Skeletal muscle cell (primary cell): Measurements from ENCODE around the gene ACADM.
A peak's percentile ranks its signal among the peaks of the same experiment; 100 is the strongest.
"Not testable (repeated sequence)": the region's sequence is repeated elsewhere in the genome, so short reads cannot be mapped to it uniquely, and the experiment has no call there.

ENCODE experiments used
- DNase-seq: peaks from one replicate; pipeline ENCODE4 v3.0.0-alpha.2; 2010; ENCODE audit warnings: low read depth
- H3K4me3 ChIP-seq: 2 replicates; pipeline ENCODE4 v1.5.1; 2011; ENCODE audit warnings: low read depth, mild to moderate bottlenecking, control low read depth, low read length, moderate library complexity

Gene ACADM

GRCh38 chr1:75732703-75733102 lies 8.2 kb downstream of the ACADM start:
- no peak overlapping the region for H3K4me3 ChIP-seq
- DNase-seq = no peak

GRCh38 chr1:75733661-75734060 lies 9.2 kb downstream of the ACADM start:
- DNase-seq = no peak
- H3K4me3 ChIP-seq = no peak overlapping the region

GRCh38 chr1:75736016-75736415 lies 11.5 kb downstream of the ACADM start:
- no peak for DNase-seq

GRCh38 chr1:75742047-75742625 lies 17.6 kb downstream of the ACADM start:
- H3K4me3 ChIP-seq = no peak overlapping the region
- DNase-seq = no peak

More at GRCh38 chr1:75736016-75736415, 11.5 kb downstream of the ACADM start:
- H3K4me3 ChIP-seq = no peak overlapping the region

- H3K4me3 ChIP-seq = no peak overlapping the region
- no peak for DNase-seq
These were observed 20.8 kb downstream of the ACADM start for GRCh38 chr1:75745276-75745675.

- not testable (repeated sequence) for DNase-seq, H3K4me3 ChIP-seq
These were observed 32.7 kb downstream of the ACADM start for GRCh38 chr1:75757210-75757609.

GRCh38 chr1:75758543-75758942 lies 34.0 kb downstream of the ACADM start:
- not testable (repeated sequence) for DNase-seq, H3K4me3 ChIP-seq

- no peak overlapping the region for H3K4me3 ChIP-seq
- DNase-seq = no peak
These were observed 39.6 kb downstream of the ACADM start for GRCh38 chr1:75764057-75764655.

- no peak overlapping the region for H3K4me3 ChIP-seq
- DNase-seq = peak; percentile 45
These were observed 41.3 kb downstream of the ACADM start for GRCh38 chr1:75765697-75766355.

GRCh38 chr1:75768016-75768415 lies 43.5 kb downstream of the ACADM start:
- no peak overlapping the region for H3K4me3 ChIP-seq
- DNase-seq = no peak

GRCh38 chr1:75770761-75771160 lies 46.3 kb downstream of the ACADM start:
- no peak overlapping the region for H3K4me3 ChIP-seq
- DNase-seq = no peak

- no peak for DNase-seq
- H3K4me3 ChIP-seq = no peak overlapping the region
These were observed 47.5 kb downstream of the ACADM start for GRCh38 chr1:75771978-75772377.

- H3K4me3 ChIP-seq, DNase-seq: not testable (repeated sequence)
These were observed 53.3 kb downstream of the ACADM start for GRCh38 chr1:75777812-75778211.

GRCh38 chr1:75778694-75779093 lies 54.2 kb downstream of the ACADM start:
- not testable (repeated sequence) for DNase-seq

GRCh38 chr1:75780183-75780582 lies 55.7 kb downstream of the ACADM start:
- H3K4me3 ChIP-seq, DNase-seq: not testable (repeated sequence)

More at GRCh38 chr1:75778694-75779093, 54.2 kb downstream of the ACADM start:
- H3K4me3 ChIP-seq = not testable (repeated sequence)

GRCh38 chr1:75783920-75784319 lies 59.4 kb downstream of the ACADM start:
- DNase-seq, H3K4me3 ChIP-seq: not testable (repeated sequence)

GRCh38 chr1:75785320-75785982 lies 60.9 kb downstream of the ACADM start:
- no peak for DNase-seq
- peak overlapping the region; percentile 94 for H3K4me3 ChIP-seq

- H3K4me3 ChIP-seq = peak within 1 kb of the TSS; percentile 94
- DNase-seq = peak; percentile 87
These were observed 61.7 kb downstream of the ACADM start, which contains the start of gene RABGGTB for GRCh38 chr1:75785983-75786853. RABGGTB (plus strand) TSS chr1:75786256; CDS start chr1:75786272, 16 bp downstream.

GRCh38 chr1:75786901-75787493 lies 62.5 kb downstream of the ACADM start:
- DNase-seq = no peak
- peak overlapping the region; percentile 94 for H3K4me3 ChIP-seq
